Parietal lobe (tissue), 2 donors: ENCODE results near the gene ADAT2. TPM values are rescaled to one million over a fixed set of nuclear protein-coding genes. Genes with fewer than 3 reads are reported as not detected.

ENCODE experiments used
- small RNA-seq: library from RNA; depleted of rRNA; stranded (forward); fragments of <200 nt; gene quantifications from one replicate; pipeline ENCODE3, GENCODE V24; 2014; ENCODE audit warnings: low replicate concordance
- total RNA-seq: library from RNA; depleted of rRNA; stranded (reverse); fragments of >200 nt; gene quantifications from one replicate; pipeline ENCODE4 v1.2.3, GENCODE V29; 2014

Gene ADAT2
- total RNA-seq: 7.5 TPM

GRCh38 chr6:143450453-143451371 is at the start of gene ADAT2, which contains the start of gene PEX3:
ADAT2 (minus strand) TSS chr6:143450695; CDS start chr6:143450658, 37 bp downstream.
PEX3 (plus strand) TSS chr6:143450805; CDS start chr6:143451043, 238 bp downstream.

Small RNA genes within 50 kb of the gene (small RNA-seq; reads per million reads assigned to genes)
- gene RNA5SP221: not detected

Other genes with a start within 250 kb of the ADAT2 start
- 41.6 TPM for gene PEX3, start 110 bp upstream of the ADAT2 start, total RNA-seq
- gene FUCA2, start 61.0 kb upstream of the ADAT2 start, total RNA-seq: 11.3 TPM
- 18.8 TPM for gene PHACTR2, start 227.3 kb upstream of the ADAT2 start, total RNA-seq